AG08396 (cell line): ENCODE measurements around the gene IGF2BP3.
A peak's percentile ranks its signal among the peaks of the same experiment; 100 is the strongest.
"Not testable (repeated sequence)": the region's sequence is repeated elsewhere in the genome, so short reads cannot be mapped to it uniquely, and the experiment has no call there.

ENCODE experiments used
- DNase-seq: peaks from one replicate; pipeline ENCODE4 v3.0.0; 2012; ENCODE audit warnings: low spot score, mixed read lengths

IGF2BP3 gene

DNA sequence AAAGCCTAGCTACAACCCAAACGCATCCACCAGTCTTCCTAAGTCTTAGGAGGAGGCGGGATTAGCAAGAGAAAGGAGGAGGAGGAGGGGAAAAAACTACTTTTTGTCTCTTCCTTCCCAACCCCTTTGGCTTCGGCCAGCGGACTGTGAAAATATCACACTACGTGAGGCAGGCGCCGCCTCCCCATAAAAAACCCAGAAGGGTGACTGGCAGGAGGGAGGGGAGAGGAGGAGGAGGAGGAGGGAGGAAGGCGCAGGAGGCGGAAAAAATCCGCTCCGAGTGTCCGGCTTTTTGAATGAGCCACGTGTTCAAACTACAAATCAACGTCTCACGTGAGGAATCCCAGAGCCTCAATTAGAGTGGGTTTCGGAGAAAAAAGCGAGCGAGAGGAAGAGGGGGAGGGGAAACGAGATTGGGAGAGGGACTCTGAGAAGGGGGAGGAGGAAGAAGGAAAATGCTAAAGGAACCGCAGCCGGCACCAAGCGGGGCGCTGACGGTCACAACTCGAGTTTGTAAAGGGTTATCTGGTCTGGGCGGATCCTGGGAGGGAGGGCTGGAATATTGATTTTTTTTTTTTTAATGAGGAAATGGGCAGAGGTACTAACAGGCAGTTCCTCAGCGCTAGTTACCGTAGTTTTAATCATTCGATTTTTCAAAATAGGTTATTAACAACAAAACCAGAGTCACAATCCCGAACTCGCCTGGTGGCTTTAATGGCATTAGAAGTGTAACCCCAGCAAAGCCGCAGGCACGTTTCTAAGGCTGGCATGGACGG is at the start of gene IGF2BP3:
IGF2BP3 (minus strand) TSS at position 162 of the 776 bp plus-strand sequence. CDS start 381 bp downstream, outside the sequence.
- peak; percentile 57 for DNase-seq

DNA sequence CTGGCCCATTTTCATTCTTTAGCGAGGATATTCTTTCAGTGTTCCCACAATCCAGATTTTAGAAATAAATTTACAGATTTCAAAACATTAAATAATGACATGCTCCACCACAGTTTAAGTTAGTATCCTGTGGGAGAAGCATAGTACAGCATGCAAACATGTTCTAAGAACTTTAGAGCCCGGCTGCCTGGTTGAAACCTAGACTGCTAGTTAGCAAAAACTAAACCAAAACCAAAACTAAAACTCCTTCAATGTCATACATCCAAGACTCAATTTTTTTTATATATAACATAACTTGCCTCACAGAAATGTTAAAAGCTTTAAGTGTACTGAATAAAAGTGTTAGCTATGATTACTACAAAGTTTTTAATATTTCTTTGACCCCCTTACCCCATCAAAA is 44.5 kb upstream of the IGF2BP3 start:
- DNase-seq = no peak

DNA sequence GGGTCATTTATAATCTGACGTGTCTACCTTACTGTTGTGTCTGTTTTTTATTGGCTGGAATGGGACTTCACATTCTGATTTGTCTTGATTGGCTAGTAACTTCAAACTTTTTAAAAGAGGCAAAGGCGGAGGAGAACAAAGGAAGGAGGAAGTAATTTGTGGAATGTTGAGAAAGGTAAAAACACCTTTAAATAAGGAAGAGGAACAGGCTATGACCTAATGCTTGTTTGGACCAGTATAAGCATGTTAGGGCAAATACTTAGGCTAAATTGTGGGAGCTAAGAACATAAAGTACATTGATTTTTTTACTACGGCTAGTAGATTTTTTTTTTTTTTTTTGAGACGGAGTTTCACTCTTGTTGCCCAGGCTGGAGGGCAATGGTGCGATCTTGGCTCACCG is 43.5 kb upstream of the IGF2BP3 start:
- not testable (repeated sequence) for DNase-seq

DNA sequence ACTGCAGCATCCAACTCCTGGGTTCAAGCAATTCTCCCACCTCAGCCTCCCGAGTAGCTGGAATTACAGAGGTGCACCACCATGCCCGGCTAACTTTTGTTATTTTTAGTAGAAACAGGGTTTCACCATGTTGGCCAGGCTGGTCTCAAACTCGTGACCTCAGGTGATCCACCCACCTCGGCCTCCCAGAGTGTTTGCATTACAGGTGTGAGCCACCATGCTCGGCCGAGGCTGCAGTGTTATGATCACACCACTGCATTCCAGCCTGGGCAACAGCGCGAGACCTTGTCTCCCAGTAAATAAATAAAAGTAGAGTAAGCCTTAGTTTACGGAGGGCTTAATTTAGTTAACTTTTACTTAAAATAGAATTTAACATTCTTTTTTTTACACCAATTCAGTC is 23.7 kb upstream of the IGF2BP3 start:
- no peak for DNase-seq

DNA sequence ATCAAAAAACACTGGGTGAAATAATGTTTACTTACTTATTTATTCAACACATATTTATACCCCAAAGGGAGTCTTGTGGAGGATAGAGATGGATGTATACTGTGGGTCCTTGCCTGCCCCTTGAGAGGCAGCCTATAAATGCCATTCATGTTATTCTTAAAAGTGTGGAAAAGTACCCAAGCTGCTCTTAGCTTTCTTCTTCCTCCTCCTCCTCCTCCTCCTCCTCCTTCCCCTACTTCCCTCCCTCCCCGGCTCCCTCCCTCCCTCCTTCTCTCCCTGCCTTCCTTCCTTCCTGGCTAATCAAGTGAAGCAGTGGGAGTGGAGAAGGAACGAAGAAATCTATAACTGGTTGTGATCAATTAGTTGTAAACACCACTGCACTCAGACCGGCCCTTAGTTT is 21.2 kb upstream of the IGF2BP3 start:
- DNase-seq = no peak

DNA sequence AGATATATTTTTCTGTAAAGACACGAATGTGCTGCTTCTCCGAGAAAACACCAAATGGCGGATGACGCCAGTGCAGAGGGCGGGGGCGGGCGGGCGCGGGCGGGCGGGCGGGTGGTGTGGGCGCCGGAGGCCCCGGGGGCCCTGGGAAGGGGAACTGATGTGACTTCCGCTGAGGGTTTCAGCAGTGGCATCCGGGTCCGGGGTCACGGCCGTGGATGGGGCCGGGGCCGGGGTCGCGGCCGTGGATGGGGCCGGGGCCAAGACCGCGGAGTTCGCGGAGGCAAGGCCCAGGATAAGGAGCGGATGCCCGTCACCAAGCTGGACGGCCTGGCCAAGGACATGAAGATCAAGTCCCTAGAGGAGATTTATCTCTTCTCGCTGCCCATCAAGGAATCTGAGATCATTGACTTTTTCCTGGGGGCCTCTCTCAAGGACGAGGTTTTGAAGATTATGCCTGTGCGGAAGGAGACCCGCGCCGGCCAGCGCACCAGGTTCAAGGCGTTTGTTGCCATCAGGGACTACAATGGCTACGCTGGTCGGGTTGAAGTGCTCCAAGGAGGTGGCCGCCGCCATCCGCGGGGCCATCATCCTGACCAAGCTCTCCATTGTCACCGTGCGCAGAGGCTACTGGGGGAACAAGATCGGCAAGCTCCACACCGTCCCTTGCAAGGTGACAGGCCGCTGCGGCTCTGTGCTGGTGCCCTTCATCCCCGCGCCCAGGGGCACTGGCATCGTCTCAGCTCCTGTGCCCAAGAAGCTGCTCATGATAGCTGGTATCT is 20.3 kb upstream of the IGF2BP3 start:
- peak; percentile 63 for DNase-seq

DNA sequence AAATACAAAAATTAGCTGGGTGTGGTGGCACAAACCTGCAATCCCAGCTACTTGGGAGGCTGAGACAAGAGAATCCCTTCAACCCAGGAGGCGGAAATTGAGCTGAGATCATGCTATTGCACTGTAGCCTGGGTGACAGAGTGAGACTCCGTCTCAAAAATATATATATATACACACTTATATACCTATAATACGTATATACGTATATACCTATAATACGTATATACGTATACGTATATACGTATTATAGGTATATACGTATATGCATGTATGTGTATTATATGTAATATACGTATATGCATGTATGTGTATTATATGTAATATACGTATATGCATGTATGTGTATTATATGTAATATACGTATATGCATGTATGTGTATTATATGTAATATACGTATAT is 18.4 kb upstream of the IGF2BP3 start:
- not testable (repeated sequence) for DNase-seq

DNA sequence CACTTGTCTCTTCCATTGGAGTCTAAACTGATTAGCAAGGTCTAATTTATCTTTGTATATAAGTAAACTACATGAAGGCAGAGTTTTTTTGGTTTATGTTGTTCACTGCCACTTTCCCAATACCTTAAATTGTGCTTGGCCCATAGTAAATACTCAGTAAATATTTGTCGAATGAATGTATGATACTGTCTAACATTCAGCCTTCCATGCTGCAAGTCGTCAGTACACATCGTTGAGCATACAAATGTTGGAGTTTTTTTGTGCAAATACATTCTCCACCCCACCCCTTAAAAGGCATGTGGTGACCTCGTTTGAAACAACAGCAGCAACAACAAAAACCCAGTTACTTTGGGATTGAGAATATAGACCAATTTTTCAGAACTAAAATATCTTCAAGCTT is 17.4 kb upstream of the IGF2BP3 start:
- DNase-seq = no peak

DNA sequence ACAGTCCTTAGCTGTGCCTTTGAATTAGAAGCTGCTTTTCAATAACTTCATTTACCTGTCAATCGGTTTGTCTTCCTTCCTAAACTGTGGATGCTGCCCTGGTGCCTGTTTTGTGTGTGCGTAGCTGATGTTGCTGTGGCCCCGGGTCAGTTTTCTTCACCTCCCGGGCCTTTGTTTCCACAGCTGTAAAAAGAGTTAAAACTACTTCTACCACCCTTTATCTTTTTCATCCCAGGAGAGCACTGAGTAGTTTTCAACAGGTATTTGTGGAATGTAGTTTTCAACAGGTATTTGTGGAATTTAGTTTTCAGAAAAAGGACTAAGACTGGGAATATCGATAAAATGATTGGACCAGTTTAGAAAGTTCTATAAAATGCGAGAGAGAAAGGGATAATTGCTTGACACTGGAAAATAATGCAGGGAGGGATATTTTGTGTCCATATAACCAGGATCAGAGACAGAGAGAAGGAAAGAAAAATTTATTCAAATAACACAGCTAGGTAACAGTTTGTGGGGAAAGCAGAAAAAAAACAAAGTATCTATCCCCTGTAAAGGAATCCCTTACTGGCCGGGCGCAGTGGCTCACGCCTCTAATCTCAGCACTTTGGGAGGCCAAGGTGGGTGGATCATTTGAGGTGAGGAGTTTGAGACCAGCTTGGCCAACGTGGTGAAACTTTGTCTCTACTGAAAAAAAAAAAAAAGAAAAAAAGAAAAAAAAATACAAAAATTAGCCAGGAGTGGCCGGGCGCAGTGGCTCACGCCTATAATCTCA is 15.9 kb upstream of the IGF2BP3 start:
- no peak for DNase-seq

DNA sequence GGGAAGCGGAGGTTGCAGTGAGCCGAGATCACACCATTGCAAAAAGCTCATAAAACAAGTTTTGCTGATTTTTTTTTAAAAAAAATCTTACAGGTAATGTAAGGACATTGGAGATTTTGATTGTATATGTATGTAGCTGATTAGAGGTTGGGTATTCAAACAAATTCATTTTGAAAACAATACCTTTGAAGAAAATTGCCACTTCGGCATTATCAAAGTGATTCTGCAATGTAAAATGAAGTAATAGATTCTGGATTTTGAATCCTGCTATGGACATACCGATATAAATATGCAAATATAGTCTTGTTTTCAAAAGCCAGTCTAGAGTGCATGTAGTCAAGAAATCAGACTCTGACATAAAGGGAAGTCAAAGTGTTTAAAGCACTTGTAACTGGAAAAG is 12.4 kb upstream of the IGF2BP3 start:
- no peak for DNase-seq

DNA sequence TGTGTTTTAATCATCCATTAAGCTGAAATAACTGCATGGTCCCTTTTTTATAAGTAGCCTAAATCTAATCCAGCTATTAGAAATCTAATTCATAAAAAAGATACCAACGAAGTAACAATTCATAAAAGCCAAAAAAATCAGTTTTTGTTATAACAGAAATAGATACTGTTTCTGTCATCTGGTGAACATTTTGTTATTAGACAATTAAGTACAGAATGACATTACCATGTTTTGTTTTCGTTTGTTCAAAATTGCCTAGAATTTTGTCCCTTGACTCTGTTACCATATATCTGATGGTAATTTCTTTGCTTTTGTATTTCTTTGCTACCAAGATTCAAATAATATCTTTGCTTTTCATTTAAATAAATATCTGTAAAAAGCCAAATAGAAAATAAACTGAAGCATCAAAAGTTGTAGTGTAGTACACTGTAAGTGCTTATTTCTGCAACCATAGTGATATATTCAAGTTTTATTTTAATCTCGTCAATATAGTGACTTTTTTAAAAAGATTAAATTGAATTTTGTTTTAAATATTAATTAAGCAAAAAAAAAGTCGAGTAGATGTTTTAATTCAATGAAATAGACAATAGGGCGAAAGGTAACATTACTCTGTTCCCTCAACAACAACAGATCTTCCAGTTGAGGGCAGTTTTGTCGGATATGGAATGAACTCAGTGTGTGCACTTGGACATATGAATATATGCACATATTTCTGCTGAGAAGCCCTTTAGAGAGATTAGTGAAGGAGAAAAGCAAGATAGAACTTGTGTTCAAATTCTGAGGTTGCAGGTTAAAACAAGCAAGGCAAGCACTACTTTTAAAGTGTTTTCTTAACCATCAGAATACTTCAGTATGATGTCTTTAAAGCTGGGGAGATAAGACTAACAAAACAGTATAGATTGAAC is 7.9 kb upstream of the IGF2BP3 start:
- DNase-seq = no peak

DNA sequence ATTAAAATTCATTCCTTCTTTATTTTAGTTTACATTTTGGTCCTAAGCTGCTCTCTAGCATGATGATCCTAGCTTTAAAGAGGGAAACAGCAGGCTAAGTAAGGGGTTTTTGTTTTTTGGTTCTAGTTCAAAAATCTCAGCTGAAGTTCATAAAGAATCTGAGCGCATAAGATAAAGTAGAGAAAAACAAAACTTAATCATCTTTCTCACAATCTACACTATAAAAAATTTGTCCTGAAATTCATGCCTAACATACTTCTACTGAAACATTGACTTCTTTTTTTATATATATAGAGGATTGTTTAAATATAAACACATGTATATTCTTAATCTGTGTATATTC is 6.8 kb upstream of the IGF2BP3 start:
- DNase-seq = no peak

DNA sequence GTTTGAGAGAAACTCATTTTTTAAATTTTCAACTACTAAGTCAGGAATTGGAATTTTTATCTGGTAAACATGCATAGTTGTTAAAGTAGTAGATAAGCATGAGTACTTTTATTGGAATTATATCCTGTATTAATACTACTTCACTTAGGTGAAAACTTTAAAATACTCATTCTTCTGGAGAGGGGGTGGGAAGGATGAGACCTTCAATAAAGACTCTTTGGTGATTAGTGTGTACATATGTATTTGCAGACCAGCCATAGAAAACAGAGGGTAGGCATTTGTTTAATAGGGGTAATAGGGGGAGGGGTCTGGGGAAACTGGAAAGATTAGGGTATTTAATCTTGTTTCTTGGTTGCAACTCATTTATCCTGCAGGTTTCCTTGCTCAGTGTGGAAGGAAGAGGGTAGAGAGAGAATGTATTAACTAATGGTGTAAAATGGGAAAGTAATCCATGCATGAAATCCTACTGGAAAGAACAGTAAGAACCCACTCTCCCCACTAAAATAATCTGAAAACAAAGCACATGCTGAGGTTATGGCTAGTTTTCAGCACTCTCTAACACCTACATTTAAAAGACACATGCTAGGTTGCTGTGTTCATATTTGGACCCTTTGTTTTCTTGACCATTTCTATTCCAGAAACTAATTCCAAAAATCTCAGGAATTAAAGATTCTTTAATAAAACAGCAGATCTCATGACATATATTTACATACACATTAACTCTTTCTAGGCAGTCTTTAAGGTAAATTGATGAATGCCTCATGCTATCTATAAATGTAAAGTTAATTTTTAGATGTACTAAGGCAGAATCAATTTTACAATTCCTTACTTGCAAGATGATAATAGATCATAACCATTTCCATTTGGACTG is 6.2 kb upstream of the IGF2BP3 start:
- no peak for DNase-seq

DNA sequence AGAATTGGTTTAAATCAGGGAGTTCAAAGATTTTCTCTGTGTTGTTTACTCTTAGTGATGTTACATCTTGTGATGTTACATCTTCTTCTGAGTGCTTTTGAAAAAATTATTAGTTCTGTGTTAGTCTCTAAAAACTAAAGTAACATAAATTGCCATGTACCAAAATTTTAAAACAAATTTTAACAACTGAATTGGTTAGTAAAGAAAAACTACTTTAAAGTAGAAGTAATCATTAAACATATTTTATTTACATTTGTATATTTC is 5.2 kb upstream of the IGF2BP3 start:
- DNase-seq = no peak

DNA sequence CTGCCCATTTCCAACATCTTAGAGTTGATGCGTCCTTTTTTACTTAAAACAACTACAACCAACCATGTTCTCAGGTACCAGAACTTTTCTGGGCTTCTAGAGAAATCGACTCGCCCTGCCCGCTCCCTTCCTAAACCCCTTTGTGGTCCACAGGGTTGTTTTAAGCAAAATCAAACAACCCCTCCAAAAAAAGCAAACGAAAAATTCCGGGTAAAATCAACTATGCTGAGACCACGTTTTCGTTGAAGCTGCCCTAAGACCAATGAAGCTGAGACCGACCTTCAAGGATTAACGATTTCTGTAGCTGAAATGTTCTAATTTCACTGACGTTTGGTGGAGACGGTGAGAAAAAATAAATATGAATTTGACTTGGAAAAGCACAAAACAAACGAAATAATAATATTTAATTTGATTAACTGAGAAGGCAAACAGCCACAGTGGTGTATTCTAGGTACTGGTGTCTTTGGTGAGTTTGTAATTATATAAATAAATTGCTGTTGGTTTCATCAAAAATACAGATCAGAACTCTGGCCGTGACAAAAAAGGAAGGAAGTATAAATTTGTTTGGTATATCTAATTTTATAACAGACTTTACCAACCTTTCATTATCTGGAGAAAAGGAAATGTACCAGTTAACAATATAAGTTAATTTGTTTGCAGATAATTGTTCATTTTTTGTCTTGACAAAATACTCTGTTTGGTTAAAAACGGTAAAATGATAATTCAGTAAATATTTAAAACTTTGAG is 4.7 kb upstream of the IGF2BP3 start:
- DNase-seq = no peak

DNA sequence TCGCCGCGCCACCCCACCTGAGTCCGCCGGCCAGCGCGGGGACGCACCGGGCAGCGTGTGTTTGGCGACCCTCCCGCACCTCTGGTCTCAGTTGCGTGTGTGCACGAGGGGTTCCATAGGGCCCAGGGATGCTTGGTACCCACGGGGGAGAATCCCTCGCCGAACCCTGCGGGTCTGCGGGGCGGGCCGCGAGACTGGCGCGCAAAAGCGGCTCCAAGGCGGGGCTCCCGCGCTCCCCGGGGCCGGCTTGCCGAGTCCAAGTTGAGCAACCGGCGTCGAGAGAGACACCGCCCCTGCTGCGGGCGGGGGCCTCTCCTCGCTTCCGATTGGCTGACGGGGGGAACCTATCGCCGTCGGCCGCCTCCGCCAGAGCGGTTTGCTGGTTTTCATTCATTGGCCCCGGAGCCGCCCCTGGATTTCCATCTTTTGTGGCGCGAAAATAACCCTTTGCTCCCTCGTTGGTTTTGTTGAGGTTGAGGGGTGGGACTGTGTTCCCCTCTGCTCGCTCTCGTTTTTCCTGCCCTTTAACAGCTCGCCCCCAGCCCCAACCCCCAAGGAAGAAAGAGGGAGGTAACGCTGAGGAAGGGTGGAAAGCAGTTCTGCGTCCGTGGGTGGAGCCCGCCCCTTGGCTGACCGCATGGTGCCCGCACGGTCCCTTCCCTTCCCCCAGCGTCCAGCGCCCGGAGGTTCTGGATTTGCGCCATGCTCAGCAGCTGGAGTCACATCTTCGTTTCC is 4.0 kb upstream of the IGF2BP3 start:
- DNase-seq = peak; percentile 97

DNA sequence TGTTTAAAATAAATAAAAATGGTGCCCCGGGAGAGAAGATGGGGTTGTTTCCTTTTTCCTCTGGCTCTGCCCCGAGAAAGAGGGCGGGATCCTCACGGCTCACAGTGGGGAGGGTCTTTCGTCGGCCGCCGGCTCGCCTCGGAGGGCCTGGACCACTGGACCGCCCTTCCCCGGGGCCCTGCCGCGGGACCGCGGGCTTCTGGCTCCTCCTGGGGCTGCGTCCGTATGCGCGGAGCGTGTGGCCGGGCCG is 3.5 kb upstream of the IGF2BP3 start:
- no peak for DNase-seq

DNA sequence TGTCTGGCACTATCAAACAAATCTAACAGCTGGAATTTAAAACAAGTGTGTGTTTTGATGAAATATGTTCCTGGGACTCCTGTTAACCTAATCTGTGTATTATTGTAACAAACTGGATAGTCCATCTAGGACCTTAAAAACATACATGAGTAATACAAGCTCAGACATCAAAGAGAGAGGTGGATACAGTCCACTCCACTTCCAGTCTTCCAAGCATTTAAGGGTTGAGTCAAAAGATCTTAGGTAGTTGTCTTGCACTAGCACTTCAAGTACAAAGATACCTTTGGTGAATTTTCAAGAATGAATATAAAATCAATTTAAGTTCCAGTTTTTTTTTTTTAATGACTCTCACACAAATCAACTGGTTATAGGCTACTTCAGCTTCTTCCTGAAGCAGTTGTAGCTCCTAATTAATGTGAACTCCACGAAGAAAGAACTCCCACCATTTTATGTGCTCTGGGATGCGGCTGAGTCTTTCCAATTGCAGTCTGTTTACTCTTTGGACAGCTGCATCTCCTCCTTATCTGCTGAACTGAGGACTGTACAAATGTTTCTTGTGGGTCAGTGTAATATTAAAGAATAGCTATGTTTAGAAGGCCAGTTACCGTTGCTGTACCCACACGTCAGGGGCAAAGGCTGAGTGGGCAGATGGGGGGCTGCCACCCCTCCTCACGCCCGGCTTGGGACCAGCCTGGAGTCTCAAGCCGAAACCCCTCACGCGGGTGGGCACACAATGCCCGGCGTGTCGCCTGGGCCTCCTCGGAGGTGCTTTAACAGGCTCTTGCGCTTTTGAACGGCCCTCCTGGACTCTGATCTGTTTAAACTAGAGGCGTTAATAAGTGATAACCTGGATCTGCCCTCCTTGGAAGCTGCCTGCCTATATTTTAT is 2.9 kb upstream of the IGF2BP3 start:
- no peak for DNase-seq

DNA sequence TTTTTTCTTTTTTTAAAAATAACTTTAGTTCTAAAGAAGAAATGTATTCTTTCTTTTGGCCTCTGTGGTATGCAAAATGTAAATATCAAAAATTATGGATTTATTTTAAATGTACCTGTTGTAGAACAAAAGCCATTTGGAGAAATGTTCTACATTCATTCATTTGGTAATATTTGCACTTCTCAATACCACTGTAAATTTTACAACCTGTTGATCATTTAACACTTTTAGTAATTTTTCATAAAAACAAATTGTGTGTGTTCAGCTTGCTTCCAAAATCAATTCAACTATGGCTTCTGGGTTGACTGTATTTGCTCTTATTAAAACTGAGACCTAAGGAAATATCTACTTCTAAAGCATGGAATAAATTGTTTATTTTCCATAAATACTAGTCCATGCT is 2.3 kb upstream of the IGF2BP3 start:
- DNase-seq = no peak
